ENCODE data around the gene PIK3R6. TPM values are rescaled to one million over a fixed set of nuclear protein-coding genes. Genes with fewer than 3 reads are reported as not detected.

PIK3R6 gene
- polyA plus RNA-seq, 1 donor (not counting 4 experiments of a cell fraction or from before 2014, with no cell fraction given): 0.03 TPM

DNA sequence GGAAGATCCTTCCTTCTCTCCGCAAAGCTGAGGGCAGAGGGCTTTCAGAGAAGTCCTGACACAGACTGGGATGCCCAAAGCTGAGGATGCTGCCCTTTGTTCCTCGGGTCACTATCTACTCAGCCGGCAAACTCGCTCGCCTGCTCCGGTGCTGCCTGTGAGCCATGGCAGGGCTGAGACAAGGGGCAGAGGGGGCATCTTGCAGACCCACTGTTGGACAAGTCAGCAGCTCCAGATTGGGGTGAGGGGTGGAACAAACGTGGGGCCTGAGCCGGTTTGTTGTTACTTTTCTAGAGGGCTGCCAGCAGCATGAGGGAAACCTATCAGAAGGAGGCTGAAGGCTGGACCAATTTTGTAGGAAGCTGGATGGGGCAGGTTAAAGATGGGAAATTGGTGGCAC lies 47.1 kb upstream of the PIK3R6 start:
- TF ChIP-seq, protein P1, sequence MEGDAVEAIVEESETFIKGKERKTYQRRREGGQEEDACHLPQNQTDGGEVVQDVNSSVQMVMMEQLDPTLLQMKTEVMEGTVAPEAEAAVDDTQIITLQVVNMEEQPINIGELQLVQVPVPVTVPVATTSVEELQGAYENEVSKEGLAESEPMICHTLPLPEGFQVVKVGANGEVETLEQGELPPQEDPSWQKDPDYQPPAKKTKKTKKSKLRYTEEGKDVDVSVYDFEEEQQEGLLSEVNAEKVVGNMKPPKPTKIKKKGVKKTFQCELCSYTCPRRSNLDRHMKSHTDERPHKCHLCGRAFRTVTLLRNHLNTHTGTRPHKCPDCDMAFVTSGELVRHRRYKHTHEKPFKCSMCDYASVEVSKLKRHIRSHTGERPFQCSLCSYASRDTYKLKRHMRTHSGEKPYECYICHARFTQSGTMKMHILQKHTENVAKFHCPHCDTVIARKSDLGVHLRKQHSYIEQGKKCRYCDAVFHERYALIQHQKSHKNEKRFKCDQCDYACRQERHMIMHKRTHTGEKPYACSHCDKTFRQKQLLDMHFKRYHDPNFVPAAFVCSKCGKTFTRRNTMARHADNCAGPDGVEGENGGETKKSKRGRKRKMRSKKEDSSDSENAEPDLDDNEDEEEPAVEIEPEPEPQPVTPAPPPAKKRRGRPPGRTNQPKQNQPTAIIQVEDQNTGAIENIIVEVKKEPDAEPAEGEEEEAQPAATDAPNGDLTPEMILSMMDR (optimal IDR thresholded peaks at IDR 0.05 in 1 of 3, IDR thresholded peaks at IDR 0.05 in 1 of 3, conservative IDR thresholded peaks at IDR 0.05 in 1 of 3; ENCODE audit: extremely low read depth in 1 of 3, insufficient read depth in 2 of 3, low read length in 3 of 3): no peak
- no peak for TF ChIP-seq EZH2 (IDR thresholded peaks at IDR 0.05; ENCODE audit: low read length)
- Histone ChIP-seq H3K9ac (ENCODE audit: control insufficient read depth, extremely low read depth, insufficient read depth, low read length) (no peak overlapping the region), H3K27ac (ENCODE audit: control insufficient read depth, insufficient read depth, low read length) (no peak overlapping the region), H3K4me1 (ENCODE audit: control insufficient read depth, extremely low read depth, insufficient read depth, low read length) (peaks cover 11% of the 10 kb centered on the region), H4K20me1 (ENCODE audit: control insufficient read depth, extremely low read depth, insufficient read depth, low read length) (no peaks in the 10 kb centered on the region), H3K4me2 (ENCODE audit: control insufficient read depth, extremely low read depth, insufficient read depth, low read depth, low read length) (no peak overlapping the region), H3K9me3 (ENCODE audit: control insufficient read depth, low read depth, low read length) (no peaks in the 10 kb centered on the region), H3K36me3 (ENCODE audit: control insufficient read depth in 2 of 2, extremely low read depth in 1 of 2, insufficient read depth in 2 of 2, low read length in 2 of 2) (no peaks in the 10 kb centered on the region), H2AFZ (ENCODE audit: control insufficient read depth, low read length) (no peak overlapping the region), H3K27me3 (ENCODE audit: control insufficient read depth, extremely low read depth, insufficient read depth, low read length) (peaks cover 2% of the 10 kb centered on the region), H3K79me2 (ENCODE audit: control insufficient read depth, insufficient read depth, low read length) (no peaks in the 10 kb centered on the region), H3K9me1 (ENCODE audit: control insufficient read depth, extremely low read depth, insufficient read depth, low read length) (no peaks in the 10 kb centered on the region), H3K4me3 (ENCODE audit: control insufficient read depth in 2 of 3, extremely low read depth in 1 of 3, insufficient read depth in 2 of 3, low read depth in 1 of 3, low read length in 3 of 3) (no peak overlapping the region)
- FAIRE-seq (no peak), DNase-seq (ENCODE audit: low read depth, low spot score) (no peak)
- dilution Hi-C loops (cut with MboI; ENCODE audit: extremely low pct_ligation_motif_present, low sequenced_read_pairs): no loop called here

DNA sequence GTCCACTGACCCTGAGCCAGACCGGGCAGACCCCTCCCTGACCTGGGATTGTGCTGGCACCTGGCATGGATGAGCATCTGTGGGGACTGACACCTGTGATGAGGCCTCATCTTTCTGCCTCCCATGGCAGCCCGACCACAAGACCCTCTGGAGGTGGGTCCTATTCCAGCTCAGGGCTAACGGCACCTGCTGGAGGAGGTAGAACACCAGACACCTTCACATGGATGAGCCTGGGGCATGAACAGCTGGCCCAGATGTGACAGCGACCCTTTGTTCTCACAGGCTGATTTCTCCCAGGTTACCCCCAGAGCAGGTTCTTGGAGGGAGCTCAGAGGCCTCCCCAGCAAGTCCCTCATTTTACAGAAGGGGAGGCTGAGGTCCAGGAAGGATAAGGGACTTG lies 46.4 kb upstream of the PIK3R6 start:
- Histone ChIP-seq H2AFZ (ENCODE audit: control insufficient read depth, low read length) (no peak overlapping the region), H3K9me3 (ENCODE audit: control insufficient read depth, low read depth, low read length) (no peaks in the 10 kb centered on the region), H4K20me1 (ENCODE audit: control insufficient read depth, extremely low read depth, insufficient read depth, low read length) (no peaks in the 10 kb centered on the region), H3K4me2 (ENCODE audit: control insufficient read depth, extremely low read depth, insufficient read depth, low read depth, low read length) (no peak overlapping the region), H3K9me1 (ENCODE audit: control insufficient read depth, extremely low read depth, insufficient read depth, low read length) (no peaks in the 10 kb centered on the region), H3K27me3 (ENCODE audit: control insufficient read depth, extremely low read depth, insufficient read depth, low read length) (peaks cover 2% of the 10 kb centered on the region), H3K4me3 (ENCODE audit: control insufficient read depth in 2 of 3, extremely low read depth in 1 of 3, insufficient read depth in 2 of 3, low read depth in 1 of 3, low read length in 3 of 3) (no peak overlapping the region), H3K36me3 (ENCODE audit: control insufficient read depth in 2 of 2, extremely low read depth in 1 of 2, insufficient read depth in 2 of 2, low read length in 2 of 2) (no peaks in the 10 kb centered on the region), H3K9ac (ENCODE audit: control insufficient read depth, extremely low read depth, insufficient read depth, low read length) (no peak overlapping the region), H3K79me2 (ENCODE audit: control insufficient read depth, insufficient read depth, low read length) (no peaks in the 10 kb centered on the region), H3K4me1 (ENCODE audit: control insufficient read depth, extremely low read depth, insufficient read depth, low read length) (peaks cover 8% of the 10 kb centered on the region), H3K27ac (ENCODE audit: control insufficient read depth, insufficient read depth, low read length) (no peak overlapping the region)
- DNase-seq (ENCODE audit: low read depth, low spot score): no peak
- TF ChIP-seq EZH2 (IDR thresholded peaks at IDR 0.05; ENCODE audit: low read length): no peak
- TF ChIP-seq, protein P1 (optimal IDR thresholded peaks at IDR 0.05 in 1 of 3, IDR thresholded peaks at IDR 0.05 in 1 of 3, conservative IDR thresholded peaks at IDR 0.05 in 1 of 3; ENCODE audit: extremely low read depth in 1 of 3, insufficient read depth in 2 of 3, low read length in 3 of 3): no peak
- no peak for FAIRE-seq
- dilution Hi-C loops (cut with MboI; ENCODE audit: extremely low pct_ligation_motif_present, low sequenced_read_pairs): no loop called here
